ENCODE measurements around the gene INPP5D. TPM values are rescaled to one million over a fixed set of nuclear protein-coding genes. Genes with fewer than 3 reads are reported as not detected.

Gene INPP5D
- total RNA-seq (100 to 1,000 TPM in 1 of 5 donors, 10 to 100 TPM in 2, 1 to 10 TPM in 2; 8.1 to 564 (median 11.2) TPM), polyA plus RNA-seq (1 to 10 TPM; 3.7 to 5.2 (median 4.7) TPM)
- long read RNA-seq, donor 1 = 0 reads
- long read RNA-seq, donor 2 = 0 reads
- long read RNA-seq, donor 3 = 0 reads
- long read RNA-seq, donor 4 = 0 reads
- long read RNA-seq, donor 5 = 0 reads
- long read RNA-seq, donor 6 = 0 reads
- long read RNA-seq, donor 7 = 0 reads
- long read RNA-seq, donor 8 = 0 reads
- long read RNA-seq, donor 9 = 0 reads
- long read RNA-seq, donor 10 = 0 reads

DNA sequence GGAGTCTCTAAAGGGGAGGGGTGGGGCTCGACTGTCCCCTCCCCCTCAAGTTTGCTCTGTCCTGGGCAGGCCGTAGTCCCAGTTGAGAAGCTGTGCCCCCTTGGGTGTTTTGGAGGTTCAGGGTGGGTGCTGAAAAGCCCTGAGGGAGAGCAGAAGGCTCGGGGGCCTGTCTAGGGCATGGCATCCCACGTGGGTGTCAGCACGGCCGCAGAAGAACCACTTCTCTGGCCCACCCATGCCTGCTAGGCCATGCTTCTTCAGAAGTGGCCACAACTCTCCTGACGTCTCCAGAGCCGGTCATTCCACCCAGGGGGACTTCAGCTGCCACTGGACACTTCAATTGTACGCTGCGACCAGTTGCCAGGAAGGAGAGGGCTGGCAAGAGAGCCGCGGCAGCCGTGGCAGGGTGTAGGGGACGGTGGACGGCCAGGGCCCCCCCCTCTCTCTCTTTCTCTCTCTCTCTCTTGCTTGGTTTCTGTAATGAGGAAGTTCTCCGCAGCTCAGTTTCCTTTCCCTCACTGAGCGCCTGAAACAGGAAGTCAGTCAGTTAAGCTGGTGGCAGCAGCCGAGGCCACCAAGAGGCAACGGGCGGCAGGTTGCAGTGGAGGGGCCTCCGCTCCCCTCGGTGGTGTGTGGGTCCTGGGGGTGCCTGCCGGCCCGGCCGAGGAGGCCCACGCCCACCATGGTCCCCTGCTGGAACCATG lies at the start of gene INPP5D:
TSS of gene INPP5D (plus strand) at position 546 of the 704 bp plus-strand sequence. CDS start at position 683, 137 bp downstream.
- Histone ChIP-seq H3K4me1 (peaks cover 0 to 54% (median 44%) of the 10 kb centered on the region in 4 donors), H3K27ac (peak within 1 kb of the TSS; percentile 71 to 86 (median 78)), H3K9me3 (no peaks in the 10 kb centered on the region), H3K27me3 (peaks cover 0 to 2% (median 0%) of the 10 kb centered on the region in 3 donors), H3K36me3 (no peaks in the 10 kb centered on the region), H3K4me3 (peak within 1 kb of the TSS; percentile 37 to 52 (median 51))
- WGBS, 5 donors = 38 to 57% (median 47%) methylated on average over 19 to 26 of the region's 26 CpGs
- TF ChIP-seq EP300 (IDR thresholded peaks at IDR 0.05) (no peak), POLR2AphosphoS5 (IDR thresholded peaks at IDR 0.05) (peak in 2 of 3 donors; percentile 42 to 75), POLR2A (IDR thresholded peaks at IDR 0.05) (no peak)
- intact Hi-C loops (cut with DNase I; ENCODE audit: low total_unique reads) = no loop called here
- DNase-seq = peak; percentile 54 to 72

DNA sequence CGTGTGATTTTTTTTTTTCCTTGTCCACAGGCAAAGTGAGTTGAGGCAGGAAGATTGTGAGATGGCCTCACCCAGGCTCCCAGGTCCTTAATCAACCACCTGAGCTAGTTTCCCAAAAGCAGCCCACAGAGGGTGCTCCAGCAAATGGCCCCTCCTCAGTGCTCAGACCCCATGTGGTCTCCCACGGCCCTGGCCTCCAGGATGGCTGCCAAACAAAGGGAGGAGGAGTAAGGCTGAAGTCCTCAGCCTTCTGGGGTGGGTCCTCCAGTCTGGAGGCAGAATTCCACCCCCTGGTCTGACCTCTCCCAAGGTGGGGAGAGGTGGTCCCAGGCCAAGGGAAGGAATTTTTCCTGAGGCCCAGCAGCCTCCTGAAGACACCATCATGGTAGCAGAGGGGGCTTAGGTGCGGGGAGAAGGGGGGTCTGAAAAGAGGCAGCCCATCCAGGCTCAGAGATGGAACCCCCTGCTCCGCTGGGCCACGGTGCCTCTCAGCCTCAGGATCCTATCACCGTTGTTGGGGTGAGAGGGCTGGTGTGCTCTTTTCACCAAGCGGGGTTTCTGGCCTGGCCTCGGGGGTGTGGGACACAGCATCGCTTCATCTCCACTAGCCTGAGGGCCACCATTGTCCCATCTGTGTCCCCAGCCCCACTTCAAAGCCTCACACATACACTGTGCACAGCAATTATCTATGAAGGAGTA lies 49.4 kb upstream of the INPP5D start:
- H3K36me3 ChIP-seq = no peaks in the 10 kb centered on the region
- WGBS, 5 donors = 87 to 93% (median 88%) methylated on average over 7 to 9 of the region's 9 CpGs
- H3K27ac ChIP-seq = peak overlapping the region in 1 of 5 donors; percentile 83
- intact Hi-C loops (cut with DNase I; ENCODE audit: low total_unique reads) = no loop called here
- no peak for DNase-seq
- TF ChIP-seq POLR2A (IDR thresholded peaks at IDR 0.05) (no peak), EP300 (IDR thresholded peaks at IDR 0.05) (no peak), POLR2AphosphoS5 (IDR thresholded peaks at IDR 0.05) (no peak)
- TF ChIP-seq, protein P1, sequence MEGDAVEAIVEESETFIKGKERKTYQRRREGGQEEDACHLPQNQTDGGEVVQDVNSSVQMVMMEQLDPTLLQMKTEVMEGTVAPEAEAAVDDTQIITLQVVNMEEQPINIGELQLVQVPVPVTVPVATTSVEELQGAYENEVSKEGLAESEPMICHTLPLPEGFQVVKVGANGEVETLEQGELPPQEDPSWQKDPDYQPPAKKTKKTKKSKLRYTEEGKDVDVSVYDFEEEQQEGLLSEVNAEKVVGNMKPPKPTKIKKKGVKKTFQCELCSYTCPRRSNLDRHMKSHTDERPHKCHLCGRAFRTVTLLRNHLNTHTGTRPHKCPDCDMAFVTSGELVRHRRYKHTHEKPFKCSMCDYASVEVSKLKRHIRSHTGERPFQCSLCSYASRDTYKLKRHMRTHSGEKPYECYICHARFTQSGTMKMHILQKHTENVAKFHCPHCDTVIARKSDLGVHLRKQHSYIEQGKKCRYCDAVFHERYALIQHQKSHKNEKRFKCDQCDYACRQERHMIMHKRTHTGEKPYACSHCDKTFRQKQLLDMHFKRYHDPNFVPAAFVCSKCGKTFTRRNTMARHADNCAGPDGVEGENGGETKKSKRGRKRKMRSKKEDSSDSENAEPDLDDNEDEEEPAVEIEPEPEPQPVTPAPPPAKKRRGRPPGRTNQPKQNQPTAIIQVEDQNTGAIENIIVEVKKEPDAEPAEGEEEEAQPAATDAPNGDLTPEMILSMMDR (IDR thresholded peaks at IDR 0.05) = no peak
- no peaks in the 10 kb centered on the region for H3K27me3 ChIP-seq
- peaks cover 0 to 22% (median 10%) of the 10 kb centered on the region in 4 donors for H3K4me1 ChIP-seq
- no peaks in the 10 kb centered on the region for H3K9me3 ChIP-seq
- no peak overlapping the region for H3K4me3 ChIP-seq

DNA sequence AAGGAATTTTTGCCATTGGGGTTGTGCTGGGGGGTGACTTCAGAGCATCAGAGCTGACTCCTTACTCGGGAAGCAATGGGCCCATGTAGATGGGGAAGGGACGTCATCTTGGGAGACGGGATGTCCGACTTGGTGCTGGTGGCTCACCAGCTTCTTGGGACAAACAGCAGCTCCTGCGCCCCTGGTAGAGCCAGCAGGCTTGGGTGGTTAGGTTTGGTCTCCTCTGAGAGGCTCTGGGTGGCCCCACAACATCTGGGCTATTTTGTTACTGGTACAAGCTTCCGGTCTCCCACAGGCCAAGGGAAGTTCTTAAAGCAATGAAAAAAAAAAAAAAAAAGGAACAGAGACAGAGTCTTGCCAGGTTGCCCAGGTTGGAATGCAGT lies 48.9 kb upstream of the INPP5D start:
- peak overlapping the region in 1 of 4 donors; percentile 7 for H3K4me3 ChIP-seq
- intact Hi-C loops (cut with DNase I; ENCODE audit: low total_unique reads) = no loop called here
- no peaks in the 10 kb centered on the region for H3K36me3 ChIP-seq
- no peak for DNase-seq
- peak overlapping the region; percentile 76 to 89 (median 83) for H3K27ac ChIP-seq
- H3K4me1 ChIP-seq = peaks cover 0 to 22% (median 10%) of the 10 kb centered on the region in 4 donors
- H3K27me3 ChIP-seq = no peaks in the 10 kb centered on the region
- H3K9me3 ChIP-seq = no peaks in the 10 kb centered on the region
- TF ChIP-seq, protein P1 (IDR thresholded peaks at IDR 0.05) = no peak
- TF ChIP-seq POLR2AphosphoS5 (IDR thresholded peaks at IDR 0.05) (no peak), EP300 (IDR thresholded peaks at IDR 0.05) (no peak), POLR2A (IDR thresholded peaks at IDR 0.05) (no peak)
- 80 to 87% (median 85%) methylated on average over 4 to 6 of the region's 6 CpGs for WGBS, 5 donors

DNA sequence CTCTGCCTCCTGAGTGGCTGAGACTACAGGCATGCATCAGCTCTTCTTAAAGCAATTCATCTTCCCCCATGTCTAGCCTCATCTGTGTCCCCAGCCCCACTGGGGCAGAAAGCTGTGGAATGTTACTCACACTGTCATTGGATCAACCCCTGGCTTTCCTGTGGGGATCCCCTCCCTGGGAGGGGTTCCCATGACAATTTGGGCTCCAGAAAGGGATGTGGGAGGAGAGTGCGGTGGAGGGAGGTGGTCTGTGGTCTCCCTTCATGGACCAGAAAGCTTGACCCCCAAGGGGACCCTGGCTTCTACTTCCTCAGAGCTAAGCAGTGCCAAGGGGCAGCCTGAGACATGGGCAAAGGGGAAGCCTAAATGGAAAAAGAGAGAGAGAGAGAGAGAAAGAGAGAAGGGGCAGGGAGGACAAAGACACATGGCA lies 48.4 kb upstream of the INPP5D start:
- WGBS, 5 donors = 61 to 93% (median 78%) methylated on average over 1 of the region's 1 CpG

More for the DNA sequence above, 48.4 kb upstream of the INPP5D start:
- Histone ChIP-seq H3K27me3 (no peaks in the 10 kb centered on the region), H3K27ac (peak overlapping the region; percentile 76 to 89 (median 83)), H3K4me3 (peak overlapping the region in 3 of 4 donors; percentile 7 to 21 (median 17)), H3K4me1 (peaks cover 0 to 22% (median 10%) of the 10 kb centered on the region in 4 donors), H3K36me3 (no peaks in the 10 kb centered on the region), H3K9me3 (no peaks in the 10 kb centered on the region)
- intact Hi-C loops (cut with DNase I; ENCODE audit: low total_unique reads) = no loop called here
- TF ChIP-seq, protein P1 (IDR thresholded peaks at IDR 0.05) = no peak
- TF ChIP-seq POLR2A (IDR thresholded peaks at IDR 0.05) = no peak
- no peak for TF ChIP-seq POLR2AphosphoS5 (IDR thresholded peaks at IDR 0.05)
- DNase-seq = peak; percentile 10 to 23

Data from stomach (tissue), 19 donors.